ENCODE data around the gene AK4.
"Not testable (repeated sequence)": the region's sequence is repeated elsewhere in the genome, so short reads cannot be mapped to it uniquely, and the experiment has no call there.

AK4 gene

DNA sequence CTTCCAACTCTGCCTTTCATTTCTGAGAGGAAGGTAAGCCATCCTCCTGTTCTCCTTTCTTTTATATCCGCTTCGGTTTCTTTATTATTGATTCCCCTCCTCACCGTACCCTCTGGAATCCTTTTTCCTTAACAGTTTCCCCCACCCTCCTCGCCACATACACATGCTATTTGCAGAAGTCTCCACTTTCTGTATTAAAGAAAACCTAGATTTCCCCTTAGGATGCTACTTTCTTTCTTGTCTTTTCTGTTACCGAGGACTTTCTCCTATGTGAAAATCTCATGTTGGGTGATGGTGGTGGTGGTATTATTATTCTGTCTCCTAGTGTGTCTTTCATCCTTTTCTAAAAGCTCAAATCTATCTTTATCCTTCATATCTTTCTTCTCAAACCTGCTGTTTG, 62.3 kb downstream of the AK4 start:
- DNase-seq (ENCODE audit: extremely low read depth in 1 of 2, low read depth in 1 of 2): no peak

GRCh38 chr1:65211331-65211730, 63.3 kb downstream of the AK4 start:
- DNase-seq (ENCODE audit: extremely low read depth in 1 of 2, low read depth in 1 of 2): no peak

DNA sequence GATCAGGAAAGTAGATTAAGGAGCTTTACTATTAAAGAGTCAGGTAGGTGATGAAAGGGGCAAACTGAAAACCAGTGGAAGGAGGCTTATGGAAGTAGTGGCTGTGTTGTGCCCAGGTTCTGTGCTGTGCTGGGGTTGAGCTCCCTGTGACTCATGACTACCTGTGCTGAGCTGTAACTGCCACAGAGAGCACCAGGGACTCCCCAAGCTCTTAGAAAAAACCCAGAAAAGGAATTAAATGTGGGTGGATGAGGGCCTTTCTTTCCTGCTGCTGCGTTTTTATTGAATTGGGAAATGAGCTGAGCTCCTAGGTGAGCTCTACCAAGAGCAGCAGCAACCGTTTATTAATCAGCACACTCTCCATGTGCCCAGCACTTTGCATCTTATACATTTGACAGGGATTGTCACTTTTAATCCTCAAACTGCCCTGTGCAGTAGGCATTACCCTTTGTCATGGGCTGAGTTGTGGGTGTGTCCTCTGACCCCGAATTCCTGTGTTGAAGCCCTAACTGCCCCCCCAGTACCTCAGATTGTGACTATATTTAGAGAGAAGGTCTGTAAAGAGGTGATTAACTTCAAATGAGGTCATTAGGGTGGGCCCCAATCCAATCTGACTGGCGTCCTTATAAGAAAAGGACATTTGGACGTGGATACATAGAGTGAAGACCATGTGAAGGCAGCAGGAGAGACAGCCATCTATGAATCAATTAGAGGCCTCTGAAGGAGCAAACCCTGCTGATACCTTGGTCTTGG, 65.4 kb downstream of the AK4 start:
- DNase-seq (ENCODE audit: extremely low read depth in 1 of 2, low read depth in 1 of 2): peak in 1 of 2 donors; percentile 11

- no peak for DNase-seq (ENCODE audit: extremely low read depth in 1 of 2, low read depth in 1 of 2)
Measured at GRCh38 chr1:65214340-65215027, 66.5 kb downstream of the AK4 start.

DNA sequence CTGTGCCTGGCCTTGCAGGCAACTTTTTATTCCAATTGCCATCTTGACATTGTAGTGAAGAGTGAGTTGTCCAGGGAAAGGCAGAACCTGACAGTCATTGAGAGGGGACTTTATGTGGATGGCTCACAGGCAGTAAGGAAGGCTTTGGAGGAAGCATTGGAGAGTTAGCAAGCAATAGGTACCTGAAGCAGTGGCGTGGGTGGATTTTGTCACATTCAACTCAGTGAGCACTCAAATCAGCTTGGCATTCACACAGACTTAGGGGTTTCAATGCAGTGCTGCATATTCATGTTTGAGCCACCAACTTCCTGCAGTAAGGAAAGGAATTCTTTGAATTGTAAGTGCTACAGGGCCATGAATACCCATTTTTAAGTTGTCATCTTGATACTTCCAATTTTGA, 69.0 kb downstream of the AK4 start:
- DNase-seq (ENCODE audit: extremely low read depth in 1 of 2, low read depth in 1 of 2): no peak

DNA sequence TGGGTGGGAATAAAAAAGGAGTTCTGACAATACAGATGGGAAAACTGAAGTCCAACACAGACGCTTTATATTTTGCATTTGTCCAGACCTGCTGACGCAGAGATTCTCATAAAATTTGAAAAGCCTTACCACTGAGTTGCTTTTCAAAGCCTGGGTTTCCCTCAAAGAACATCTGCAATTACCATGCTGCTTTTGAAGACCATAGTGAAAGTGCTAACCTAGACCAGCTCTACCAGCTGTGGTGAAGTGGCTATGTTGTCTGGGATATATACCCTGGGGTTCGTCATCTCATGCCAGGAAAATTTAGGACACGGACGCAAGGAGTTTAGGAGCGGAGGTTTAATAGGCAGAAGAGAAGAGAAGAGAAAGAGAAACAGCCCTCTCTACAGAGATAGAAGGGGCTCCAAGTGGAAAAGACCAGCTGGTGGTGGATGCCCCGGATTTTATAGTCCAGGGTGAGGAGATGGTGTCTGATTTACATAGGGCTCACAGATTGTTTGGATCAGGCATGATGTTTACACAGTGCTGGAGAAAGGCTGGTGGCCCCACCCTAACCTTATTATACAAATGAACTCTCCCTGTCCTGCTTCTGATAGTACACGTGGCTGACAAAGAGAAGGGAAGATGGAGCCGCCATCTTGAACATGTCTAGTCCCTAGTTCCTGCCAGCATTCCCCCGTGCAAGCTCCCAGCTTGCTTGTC, 73.8 kb downstream of the AK4 start:
- no peak for DNase-seq (ENCODE audit: extremely low read depth in 1 of 2, low read depth in 1 of 2)

DNA sequence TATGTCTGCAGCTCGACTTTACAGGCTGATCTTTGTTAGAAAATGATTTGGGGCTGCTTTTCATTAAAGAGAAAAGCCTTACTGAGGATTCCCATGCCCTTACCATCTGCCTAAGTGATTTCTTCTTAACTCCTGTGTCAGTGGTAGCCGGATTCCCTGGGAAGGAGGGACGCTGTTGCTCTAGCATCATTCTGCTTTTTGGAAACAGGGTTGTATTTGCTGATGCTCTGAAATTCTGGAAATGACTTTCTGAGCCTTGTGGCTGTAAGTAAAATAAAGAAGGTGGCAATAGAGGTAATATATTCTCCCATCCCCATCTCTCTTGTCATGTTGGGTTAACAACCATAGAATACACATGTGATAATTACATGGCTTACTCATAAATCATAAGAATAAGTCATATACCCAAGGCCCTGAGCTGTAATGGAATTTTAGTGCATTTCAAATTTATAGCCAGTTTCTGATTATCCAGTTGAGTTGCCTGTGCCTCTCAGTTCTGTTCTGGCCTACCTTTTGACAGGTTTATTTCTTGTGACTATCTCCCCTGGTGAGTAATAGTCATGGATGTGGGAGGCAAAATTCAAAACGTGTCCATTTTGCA, 74.4 kb downstream of the AK4 start:
- DNase-seq (ENCODE audit: extremely low read depth in 1 of 2, low read depth in 1 of 2): no peak

DNA sequence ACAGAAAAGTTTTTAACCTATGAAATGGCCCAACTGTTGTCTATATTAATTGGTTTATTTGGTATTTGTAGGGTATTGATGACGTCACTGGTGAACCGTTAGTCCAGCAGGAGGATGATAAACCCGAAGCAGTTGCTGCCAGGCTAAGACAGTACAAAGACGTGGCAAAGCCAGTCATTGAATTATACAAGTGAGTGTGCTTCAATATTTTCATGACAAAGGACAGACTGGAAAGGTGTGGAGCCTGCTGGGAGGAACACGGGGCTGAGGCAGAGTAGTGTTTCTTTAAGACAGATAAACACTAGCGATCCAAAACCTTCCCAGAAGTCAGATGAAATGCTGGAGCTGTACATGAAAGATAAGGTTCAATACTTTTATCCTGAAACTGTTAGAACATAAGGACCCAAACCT, 76.7 kb downstream of the AK4 start:
- DNase-seq (ENCODE audit: extremely low read depth in 1 of 2, low read depth in 1 of 2): no peak

DNA sequence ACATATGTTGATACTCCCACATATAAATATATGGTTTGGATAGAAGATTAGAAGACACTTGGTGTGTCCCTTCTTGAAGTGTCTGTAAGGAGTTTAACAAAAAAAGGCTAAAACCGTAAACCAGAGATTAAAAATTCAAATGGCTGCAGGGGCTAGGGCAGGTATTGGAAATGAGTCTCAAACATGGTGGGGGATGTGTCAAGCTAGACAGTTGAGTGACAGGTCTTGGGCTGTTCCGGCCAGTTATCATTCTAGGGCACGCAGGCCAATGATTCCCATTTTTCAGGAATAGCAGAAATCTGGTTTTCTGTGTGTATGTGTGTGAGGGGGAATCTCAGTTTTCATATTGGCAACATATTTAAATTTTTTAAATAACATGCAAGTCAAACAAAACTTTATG, 77.2 kb downstream of the AK4 start:
- no peak for DNase-seq (ENCODE audit: extremely low read depth in 1 of 2, low read depth in 1 of 2)

DNA sequence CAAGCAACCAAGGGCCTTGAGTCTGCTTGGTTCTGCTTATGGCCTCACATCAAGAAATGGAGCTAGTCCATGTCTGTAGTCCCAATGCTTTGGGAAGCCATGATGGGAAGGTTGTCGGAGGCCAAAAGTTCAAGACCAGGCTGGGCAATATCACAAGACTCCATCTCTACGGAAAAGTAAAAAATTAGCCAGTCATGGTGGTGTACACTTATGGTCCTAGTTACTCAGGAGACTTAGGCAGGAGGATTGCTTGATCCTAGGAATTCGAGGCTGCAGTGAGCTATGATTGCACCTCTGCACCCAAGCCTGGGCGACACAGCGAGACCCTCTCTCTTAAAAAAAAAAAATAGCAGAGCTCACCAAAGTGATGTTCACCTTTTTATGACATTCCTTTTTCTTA, 81.2 kb downstream of the AK4 start:
- no peak for DNase-seq (ENCODE audit: extremely low read depth in 1 of 2, low read depth in 1 of 2)

DNA sequence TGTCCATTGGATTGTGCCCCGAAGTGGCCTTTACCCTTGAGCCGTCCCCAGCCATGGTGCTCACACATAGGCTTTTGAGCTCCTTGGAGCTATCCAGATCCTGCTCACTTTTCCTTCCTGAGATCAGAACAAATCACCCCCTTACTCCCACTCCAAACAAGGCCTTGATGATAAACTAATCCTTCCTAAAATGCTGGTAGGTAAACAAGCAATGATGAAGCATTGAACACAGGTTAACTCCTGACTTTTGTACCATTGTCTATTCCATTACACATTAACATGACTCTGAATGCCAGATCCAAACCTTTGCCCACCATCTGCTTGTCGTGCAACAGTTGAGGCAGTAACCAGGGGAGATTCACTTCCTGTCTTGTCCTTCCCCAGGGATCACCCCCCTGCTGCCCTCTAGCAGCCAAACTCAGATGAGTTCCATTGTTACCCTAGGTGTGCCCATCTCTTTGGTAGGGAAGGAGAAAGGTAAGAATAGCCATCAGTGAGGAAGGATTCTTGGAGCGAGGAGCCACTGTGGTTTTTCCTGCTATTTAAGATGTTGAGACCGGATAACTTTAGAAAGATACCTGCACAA, 81.8 kb downstream of the AK4 start:
- no peak for DNase-seq (ENCODE audit: extremely low read depth in 1 of 2, low read depth in 1 of 2)

DNA sequence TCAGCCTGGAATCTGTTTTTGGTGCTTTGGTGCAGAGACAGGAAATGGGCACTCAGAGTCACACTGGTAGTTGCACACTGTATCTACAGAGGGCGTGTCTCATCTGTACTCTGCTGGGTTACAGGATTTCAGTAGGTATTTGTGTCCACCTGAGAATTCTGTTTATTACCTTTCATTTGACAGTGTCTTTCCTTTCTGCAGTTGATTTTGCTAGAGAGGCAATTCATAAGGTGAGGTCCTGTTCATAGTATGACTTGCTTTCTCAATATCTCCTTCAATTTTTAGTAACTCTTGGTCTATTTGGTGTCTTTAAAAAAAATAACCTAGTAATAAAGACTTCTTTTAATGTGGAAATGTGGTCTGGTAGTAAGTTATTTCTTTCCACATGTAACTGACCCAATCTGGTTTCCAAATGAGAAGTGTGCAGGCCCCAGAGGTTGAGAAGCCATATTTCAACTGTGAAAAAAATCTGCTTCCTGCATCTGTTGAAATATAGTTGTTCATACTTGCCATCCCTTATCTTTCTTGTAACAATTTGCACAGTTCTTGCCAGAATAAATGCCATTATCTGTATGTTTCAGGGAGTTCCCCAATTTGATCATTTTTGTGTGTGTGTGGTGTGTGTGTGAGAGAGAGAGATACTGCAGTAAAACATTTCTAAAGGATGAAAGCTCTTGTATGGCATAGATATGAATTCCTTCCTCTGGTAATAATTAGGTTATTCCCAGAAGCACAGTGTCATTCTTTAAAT, 82.9 kb downstream of the AK4 start:
- no peak for DNase-seq (ENCODE audit: extremely low read depth in 1 of 2, low read depth in 1 of 2)

GRCh38 chr1:65231718-65232330, 83.8 kb downstream of the AK4 start:
- DNase-seq (ENCODE audit: extremely low read depth in 1 of 2, low read depth in 1 of 2): no peak

- no peak for DNase-seq (ENCODE audit: extremely low read depth in 1 of 2, low read depth in 1 of 2)
Measured at GRCh38 chr1:65232461-65232990, 84.5 kb downstream of the AK4 start.

DNA sequence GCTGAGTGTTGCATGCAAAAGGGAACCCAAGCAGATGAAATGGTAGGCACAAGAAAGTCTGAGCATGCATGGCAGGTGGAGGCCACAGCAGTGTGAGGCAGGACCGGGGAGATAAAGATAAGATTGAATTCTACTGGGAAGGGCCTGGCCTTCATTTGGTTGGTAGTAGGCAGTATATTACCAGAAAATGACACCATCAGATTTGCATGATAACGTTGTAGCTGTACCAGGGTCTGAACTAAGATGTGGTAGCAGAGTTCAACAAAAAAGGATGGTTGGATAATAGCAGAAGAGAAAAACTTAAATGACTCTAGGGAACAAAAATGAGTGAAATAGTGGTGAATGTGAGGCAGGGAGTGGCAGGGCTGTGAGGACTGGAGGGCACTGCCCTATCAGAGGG, 85.8 kb downstream of the AK4 start:
- no peak for DNase-seq (ENCODE audit: extremely low read depth in 1 of 2, low read depth in 1 of 2)

- DNase-seq (ENCODE audit: extremely low read depth in 1 of 2, low read depth in 1 of 2): no peak
Measured at GRCh38 chr1:65235867-65236805, 88.1 kb downstream of the AK4 start.

DNA sequence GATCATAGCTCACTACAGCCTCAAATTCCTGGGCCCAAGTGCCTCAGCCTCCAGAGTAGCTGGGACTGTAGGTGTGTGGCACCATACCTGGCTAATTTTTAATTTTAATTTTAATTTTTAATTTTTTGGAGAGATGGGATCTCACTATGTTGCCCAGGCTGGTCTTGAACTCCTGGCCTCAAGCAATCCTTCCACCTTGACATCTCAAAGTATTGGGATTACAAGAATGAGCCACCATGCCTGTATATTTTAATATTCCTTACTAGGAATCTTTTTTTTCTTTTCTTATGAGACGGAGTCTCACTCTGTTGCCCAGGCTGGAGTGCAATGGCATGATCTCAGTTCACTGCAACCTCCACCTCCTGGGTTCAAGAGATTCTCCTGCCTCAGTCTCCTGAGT, 89.1 kb downstream of the AK4 start:
- DNase-seq (ENCODE audit: extremely low read depth in 1 of 2, low read depth in 1 of 2): not testable (repeated sequence)

- no peak for DNase-seq (ENCODE audit: extremely low read depth in 1 of 2, low read depth in 1 of 2)
Measured at GRCh38 chr1:65237503-65237902, 89.5 kb downstream of the AK4 start.

GRCh38 chr1:65238010-65238409, 90.0 kb downstream of the AK4 start:
- no peak for DNase-seq (ENCODE audit: extremely low read depth in 1 of 2, low read depth in 1 of 2)

Measured in stimulated activated CD8-positive, alpha-beta memory T cell treated with anti-CD3 and anti-CD28 coated beads, Interleukin-7, amount 100 ng/mL, for 48 hours (primary cell).